Nephron (organoid): ENCODE results near the gene FAM229B.
"Not testable (repeated sequence)": the region's sequence is repeated elsewhere in the genome, so short reads cannot be mapped to it uniquely, and the experiment has no call there.

ENCODE experiments used
- H3K27ac Mint-ChIP-seq, 3 experiments: 2 replicates each; pipeline ENCODE4 v1.8.0; 2020; ENCODE audit warnings: mixed read lengths in 3 of 3, mild to moderate bottlenecking in 2 of 3, moderate library complexity in 1 of 3
- H3K27me3 Mint-ChIP-seq: 2 replicates; pipeline ENCODE4 v1.8.0; 2021; ENCODE audit warnings: low read depth, mild to moderate bottlenecking, moderate library complexity, mixed read lengths
- H3K36me3 Mint-ChIP-seq: 2 replicates; pipeline ENCODE4 v1.8.0; 2020; ENCODE audit warnings: low read depth, mixed read lengths
- H3K4me1 Mint-ChIP-seq: 2 replicates; pipeline ENCODE4 v1.8.0; 2020; ENCODE audit warnings: mixed read lengths
- H3K4me3 Mint-ChIP-seq, 3 experiments: 2 replicates each; pipeline ENCODE4 v1.8.0; 2020; ENCODE audit warnings: mild to moderate bottlenecking in 3 of 3, mixed read lengths in 3 of 3, moderate library complexity in 2 of 3
- H3K9me3 Mint-ChIP-seq: 2 replicates; pipeline ENCODE4 v1.8.0; 2020; ENCODE audit warnings: mixed read lengths
- CTCF ChIP-seq, 3 experiments: fragments of 200-600 bp; sonication (generic); IDR thresholded peaks; one replicate each; pipeline ENCODE4 v1.5.0; 2021; ENCODE audit warnings: antibody characterized with exemption in 3 of 3; ENCODE audit not compliant: unreplicated experiment in 3 of 3

FAM229B gene

GRCh38 chr6:112049026-112049799, 38.2 kb upstream of the FAM229B start:
- no peaks in the 10 kb centered on the region for H3K27me3 Mint-ChIP-seq
- peaks cover 10% of the 10 kb centered on the region for H3K9me3 Mint-ChIP-seq
- no peaks in the 10 kb centered on the region for H3K36me3 Mint-ChIP-seq
- H3K27ac Mint-ChIP-seq = peak overlapping the region in 1 of 3 experiments; percentile 17
- H3K4me1 Mint-ChIP-seq = peaks cover 12% of the 10 kb centered on the region
- H3K4me3 Mint-ChIP-seq = no peak overlapping the region
- TF ChIP-seq CTCF (IDR thresholded peaks at IDR 0.05; ENCODE audit: unreplicated experiment in 3 of 3) = no peak

GRCh38 chr6:112049996-112050395, 37.4 kb upstream of the FAM229B start:
- Mint-ChIP-seq H3K27ac (no peak overlapping the region), H3K36me3 (no peaks in the 10 kb centered on the region), H3K4me3 (no peak overlapping the region), H3K4me1 (peaks cover 8% of the 10 kb centered on the region), H3K9me3 (peaks cover 10% of the 10 kb centered on the region), H3K27me3 (no peaks in the 10 kb centered on the region)
- TF ChIP-seq CTCF (IDR thresholded peaks at IDR 0.05; ENCODE audit: unreplicated experiment in 3 of 3) = no peak

GRCh38 chr6:112050429-112050828, 37.0 kb upstream of the FAM229B start:
- Mint-ChIP-seq H3K4me1 (peaks cover 6% of the 10 kb centered on the region), H3K27me3 (no peaks in the 10 kb centered on the region)

GRCh38 chr6:112051251-112051740, 36.1 kb upstream of the FAM229B start:
- H3K9me3 Mint-ChIP-seq, H3K27ac Mint-ChIP-seq, H3K27me3 Mint-ChIP-seq, H3K4me3 Mint-ChIP-seq, H3K4me1 Mint-ChIP-seq, H3K36me3 Mint-ChIP-seq: not testable (repeated sequence)

More at GRCh38 chr6:112050429-112050828, 37.0 kb upstream of the FAM229B start:
- no peak overlapping the region for H3K4me3 Mint-ChIP-seq
- no peak for TF ChIP-seq CTCF (IDR thresholded peaks at IDR 0.05; ENCODE audit: unreplicated experiment in 3 of 3)
- H3K9me3 Mint-ChIP-seq = peaks cover 10% of the 10 kb centered on the region
- no peaks in the 10 kb centered on the region for H3K36me3 Mint-ChIP-seq
- no peak overlapping the region for H3K27ac Mint-ChIP-seq

- H3K27me3 Mint-ChIP-seq = no peaks in the 10 kb centered on the region
- no peaks in the 10 kb centered on the region for H3K36me3 Mint-ChIP-seq
- no peak for TF ChIP-seq CTCF (IDR thresholded peaks at IDR 0.05; ENCODE audit: unreplicated experiment in 3 of 3)
- H3K27ac Mint-ChIP-seq = peak within 1 kb of the TSS in 2 of 3 experiments; percentile 10 to 37
- H3K4me3 Mint-ChIP-seq = no peak within 1 kb of the TSS
- H3K4me1 Mint-ChIP-seq = peaks cover 6% of the 10 kb centered on the region
- H3K9me3 Mint-ChIP-seq = peaks cover 10% of the 10 kb centered on the region
These were observed 33.4 kb upstream of the FAM229B start, which contains the start of gene CCN6 for GRCh38 chr6:112054001-112054400. TSS of gene CCN6 (plus strand) at chr6:112054104. CDS start at chr6:112054358, 254 bp downstream.

- Mint-ChIP-seq H3K4me3 (no peak overlapping the region), H3K27ac (peak overlapping the region in 2 of 3 experiments; percentile 10 to 35), H3K9me3 (peaks cover 10% of the 10 kb centered on the region), H3K4me1 (peaks cover 6% of the 10 kb centered on the region), H3K36me3 (no peaks in the 10 kb centered on the region), H3K27me3 (no peaks in the 10 kb centered on the region)
- TF ChIP-seq CTCF (IDR thresholded peaks at IDR 0.05; ENCODE audit: unreplicated experiment in 3 of 3) = no peak
These were observed 32.7 kb upstream of the FAM229B start for GRCh38 chr6:112054555-112055190.
